ENCODE measurements around the gene TTLL10.

TTLL10 gene

GRCh38 chr1:1236945-1237873 lies 63.5 kb downstream of the TTLL10 start:
- no peak for TF ChIP-seq GATA3 (IDR thresholded peaks at IDR 0.05; ENCODE audit: low read depth, low read length)
- no peak for TF ChIP-seq GATA2 (IDR thresholded peaks at IDR 0.05; ENCODE audit: low read depth, low read length)

- no peak for TF ChIP-seq GATA3 (IDR thresholded peaks at IDR 0.05; ENCODE audit: low read depth, low read length)
- TF ChIP-seq GATA2 (IDR thresholded peaks at IDR 0.05; ENCODE audit: low read depth, low read length) = no peak
These were observed 64.4 kb downstream of the TTLL10 start for GRCh38 chr1:1237874-1238701.

- TF ChIP-seq GATA3 (IDR thresholded peaks at IDR 0.05; ENCODE audit: low read depth, low read length) (no peak), GATA2 (IDR thresholded peaks at IDR 0.05; ENCODE audit: low read depth, low read length) (no peak)
These were observed 65.1 kb downstream of the TTLL10 start for GRCh38 chr1:1238702-1239178.

- TF ChIP-seq GATA2 (IDR thresholded peaks at IDR 0.05; ENCODE audit: low read depth, low read length) (no peak), GATA3 (IDR thresholded peaks at IDR 0.05; ENCODE audit: low read depth, low read length) (no peak)
These were observed 65.5 kb downstream of the TTLL10 start for GRCh38 chr1:1239227-1239613.

GRCh38 chr1:1239614-1240347 lies 66.1 kb downstream of the TTLL10 start:
- TF ChIP-seq GATA3 (IDR thresholded peaks at IDR 0.05; ENCODE audit: low read depth, low read length) (no peak), GATA2 (IDR thresholded peaks at IDR 0.05; ENCODE audit: low read depth, low read length) (no peak)

GRCh38 chr1:1240348-1240732 lies 66.7 kb downstream of the TTLL10 start:
- TF ChIP-seq GATA3 (IDR thresholded peaks at IDR 0.05; ENCODE audit: low read depth, low read length) (no peak), GATA2 (IDR thresholded peaks at IDR 0.05; ENCODE audit: low read depth, low read length) (no peak)

- no peak for TF ChIP-seq GATA3 (IDR thresholded peaks at IDR 0.05; ENCODE audit: low read depth, low read length)
- no peak for TF ChIP-seq GATA2 (IDR thresholded peaks at IDR 0.05; ENCODE audit: low read depth, low read length)
These were observed 67.3 kb downstream of the TTLL10 start for GRCh38 chr1:1240822-1241587.

GRCh38 chr1:1241588-1242219 lies 68.0 kb downstream of the TTLL10 start:
- no peak for TF ChIP-seq GATA3 (IDR thresholded peaks at IDR 0.05; ENCODE audit: low read depth, low read length)
- TF ChIP-seq GATA2 (IDR thresholded peaks at IDR 0.05; ENCODE audit: low read depth, low read length) = no peak

- TF ChIP-seq GATA3 (IDR thresholded peaks at IDR 0.05; ENCODE audit: low read depth, low read length) = no peak
These were observed 69.0 kb downstream of the TTLL10 start for GRCh38 chr1:1242461-1243265.

GRCh38 chr1:1243266-1243660 lies 69.6 kb downstream of the TTLL10 start:
- TF ChIP-seq GATA2 (IDR thresholded peaks at IDR 0.05; ENCODE audit: low read depth, low read length) = no peak
- TF ChIP-seq GATA3 (IDR thresholded peaks at IDR 0.05; ENCODE audit: low read depth, low read length) = no peak

GRCh38 chr1:1243807-1244191 lies 70.1 kb downstream of the TTLL10 start:
- no peak for TF ChIP-seq GATA3 (IDR thresholded peaks at IDR 0.05; ENCODE audit: low read depth, low read length)
- no peak for TF ChIP-seq GATA2 (IDR thresholded peaks at IDR 0.05; ENCODE audit: low read depth, low read length)

- TF ChIP-seq GATA2 (IDR thresholded peaks at IDR 0.05; ENCODE audit: low read depth, low read length) (no peak), GATA3 (IDR thresholded peaks at IDR 0.05; ENCODE audit: low read depth, low read length) (no peak)
These were observed 70.6 kb downstream of the TTLL10 start for GRCh38 chr1:1244192-1244811.

Data from SH-SY5Y (cell line).